Measurements from ENCODE around the gene PSPC1.

- TF ChIP-seq, protein P1, sequence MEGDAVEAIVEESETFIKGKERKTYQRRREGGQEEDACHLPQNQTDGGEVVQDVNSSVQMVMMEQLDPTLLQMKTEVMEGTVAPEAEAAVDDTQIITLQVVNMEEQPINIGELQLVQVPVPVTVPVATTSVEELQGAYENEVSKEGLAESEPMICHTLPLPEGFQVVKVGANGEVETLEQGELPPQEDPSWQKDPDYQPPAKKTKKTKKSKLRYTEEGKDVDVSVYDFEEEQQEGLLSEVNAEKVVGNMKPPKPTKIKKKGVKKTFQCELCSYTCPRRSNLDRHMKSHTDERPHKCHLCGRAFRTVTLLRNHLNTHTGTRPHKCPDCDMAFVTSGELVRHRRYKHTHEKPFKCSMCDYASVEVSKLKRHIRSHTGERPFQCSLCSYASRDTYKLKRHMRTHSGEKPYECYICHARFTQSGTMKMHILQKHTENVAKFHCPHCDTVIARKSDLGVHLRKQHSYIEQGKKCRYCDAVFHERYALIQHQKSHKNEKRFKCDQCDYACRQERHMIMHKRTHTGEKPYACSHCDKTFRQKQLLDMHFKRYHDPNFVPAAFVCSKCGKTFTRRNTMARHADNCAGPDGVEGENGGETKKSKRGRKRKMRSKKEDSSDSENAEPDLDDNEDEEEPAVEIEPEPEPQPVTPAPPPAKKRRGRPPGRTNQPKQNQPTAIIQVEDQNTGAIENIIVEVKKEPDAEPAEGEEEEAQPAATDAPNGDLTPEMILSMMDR (IDR thresholded peaks at IDR 0.05): no peak
- TF ChIP-seq EZH2 (IDR thresholded peaks at IDR 0.05) (no peak), EZH2phosphoT487 (IDR thresholded peaks at IDR 0.05) (no peak)
Observed at GRCh38 chr13:19805765-19806164, 23.0 kb upstream of the PSPC1 start.
